ENCODE results near the gene RAB44.
A peak's percentile ranks its signal among the peaks of the same experiment; 100 is the strongest.

Gene RAB44

GRCh38 chr6:36752187-36752885 lies 54.7 kb downstream of the RAB44 start:
- peak overlapping the region; percentile 65 for H3K27ac Mint-ChIP-seq
- DNase-seq: no peak

DNA sequence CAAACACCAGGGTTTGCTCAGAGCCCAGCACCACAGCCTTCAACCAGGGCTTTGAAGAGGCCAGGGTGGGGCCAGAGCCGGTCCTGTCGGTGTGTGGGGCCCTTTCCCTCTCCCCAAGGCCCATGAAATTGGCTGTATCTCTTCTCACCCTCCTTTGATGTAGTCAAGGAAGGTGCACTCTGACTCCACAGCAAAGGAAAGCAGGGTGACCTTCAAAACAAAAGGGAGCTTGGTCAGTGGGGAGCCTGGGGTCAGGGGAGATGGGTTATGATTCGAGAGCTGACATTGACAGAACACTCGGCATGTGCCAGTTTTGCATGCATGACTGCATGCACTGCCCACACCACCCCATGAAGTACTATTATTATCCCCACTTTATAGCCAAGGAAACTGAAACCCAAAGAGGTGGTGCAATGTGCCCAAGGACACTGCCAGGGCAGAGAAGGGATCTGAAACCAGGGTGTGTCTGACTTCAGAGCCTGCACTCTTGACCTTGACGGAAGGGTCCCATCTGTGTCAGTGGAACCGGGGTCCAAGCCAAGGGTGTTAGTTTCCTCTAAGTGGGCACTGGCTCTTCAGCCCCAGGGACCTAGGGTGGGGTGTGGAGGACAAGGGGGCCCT lies 55.4 kb downstream of the RAB44 start:
- Mint-ChIP-seq H3K4me3 (no peak overlapping the region), H3K36me3 (ENCODE audit: low read depth) (peaks cover 1% of the 10 kb centered on the region), H3K4me1 (peaks cover 64% of the 10 kb centered on the region), H3K27me3 (no peaks in the 10 kb centered on the region), H3K9me3 (peaks cover 4% of the 10 kb centered on the region), H3K27ac (peak overlapping the region; percentile 47)
- DNase-seq (peak; percentile 22), ATAC-seq (peak; percentile 14)

More at GRCh38 chr6:36752187-36752885, 54.7 kb downstream of the RAB44 start:
- Mint-ChIP-seq H3K4me3 (no peak overlapping the region), H3K4me1 (peaks cover 58% of the 10 kb centered on the region), H3K36me3 (ENCODE audit: low read depth) (peaks cover 1% of the 10 kb centered on the region), H3K9me3 (peaks cover 4% of the 10 kb centered on the region), H3K27me3 (no peaks in the 10 kb centered on the region)
- ATAC-seq: peak; percentile 45

DNA sequence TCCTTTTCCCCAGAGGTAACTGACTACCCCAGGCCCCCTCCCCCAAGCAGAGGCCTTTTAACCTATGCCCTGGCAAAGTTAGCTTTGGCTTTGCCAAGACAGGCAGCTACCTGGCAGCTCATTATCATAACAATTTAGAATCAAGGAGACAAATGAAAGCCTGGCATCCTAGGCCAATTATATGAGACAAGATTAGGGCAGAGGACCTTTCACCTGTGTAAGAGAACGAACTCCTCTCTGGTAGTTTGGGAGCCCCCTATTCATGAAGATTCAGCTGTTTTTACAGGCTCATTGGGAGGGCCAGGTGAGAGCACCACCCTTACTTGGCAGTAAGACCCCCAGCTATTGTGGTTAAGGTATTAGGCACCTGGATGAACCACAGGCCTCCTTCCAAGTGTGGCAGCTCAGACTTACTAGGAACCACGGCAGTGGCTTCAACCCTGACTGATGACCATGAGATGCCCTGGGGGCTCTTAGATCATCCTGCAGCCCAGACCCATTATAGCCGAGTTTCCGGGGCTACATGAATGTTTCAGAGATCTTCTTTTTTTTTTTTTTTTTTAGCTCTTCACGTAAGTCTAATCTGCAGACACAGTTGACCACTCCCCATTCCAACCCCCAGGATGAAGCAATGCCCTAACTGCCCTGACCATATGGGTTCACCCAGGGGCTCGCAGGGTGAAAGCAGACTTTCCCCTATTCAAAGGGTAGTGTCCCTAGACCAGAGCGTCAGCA lies 56.2 kb downstream of the RAB44 start:
- H3K27ac Mint-ChIP-seq: no peak overlapping the region
- H3K27me3 Mint-ChIP-seq: no peaks in the 10 kb centered on the region
- H3K4me1 Mint-ChIP-seq: peaks cover 69% of the 10 kb centered on the region
- ATAC-seq (no peak), DNase-seq (no peak)
- H3K9me3 Mint-ChIP-seq: peaks cover 4% of the 10 kb centered on the region
- H3K36me3 Mint-ChIP-seq (ENCODE audit: low read depth): peaks cover 1% of the 10 kb centered on the region
- no peak overlapping the region for H3K4me3 Mint-ChIP-seq

DNA sequence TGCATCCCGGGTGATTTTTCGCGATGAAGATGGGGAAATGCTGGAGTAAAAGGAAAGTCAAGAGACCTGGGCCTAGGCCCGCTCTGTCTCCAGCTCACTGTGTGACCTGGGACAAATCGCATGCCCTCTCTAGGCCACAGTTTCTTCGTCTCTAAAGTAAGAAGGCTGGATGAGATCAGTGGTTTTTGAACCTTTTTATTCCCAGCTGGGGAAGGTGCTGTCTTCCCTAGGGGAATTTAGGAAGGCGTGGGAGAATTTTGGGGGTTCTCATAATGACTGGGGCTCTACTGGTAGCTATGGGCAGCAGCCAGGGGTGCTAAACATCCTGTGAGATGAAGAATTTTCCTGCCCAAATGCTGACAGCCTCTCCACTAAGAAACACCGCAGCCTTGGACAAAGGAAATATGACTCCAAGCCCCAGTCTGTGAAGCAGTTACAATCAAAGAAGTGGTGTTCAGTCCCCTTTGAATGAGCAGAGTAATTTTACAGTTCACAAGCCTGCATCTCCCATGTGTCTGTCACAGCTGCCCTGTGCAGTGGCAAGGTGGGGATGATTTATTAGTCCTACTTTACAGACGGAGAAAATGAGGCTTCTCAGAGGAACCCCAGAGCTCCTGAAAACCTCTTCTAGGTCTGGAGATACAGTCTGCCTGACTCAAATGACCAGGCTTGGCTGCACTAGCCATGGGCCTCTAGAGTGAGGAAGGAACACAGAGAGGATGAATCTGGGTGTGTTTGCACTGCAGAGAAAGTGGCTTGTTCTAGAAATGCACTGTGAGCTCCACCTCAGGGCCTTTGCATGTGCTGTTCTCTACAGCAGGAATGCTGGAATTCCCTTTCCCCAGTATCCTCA lies 57.2 kb downstream of the RAB44 start:
- H3K4me1 Mint-ChIP-seq: peaks cover 72% of the 10 kb centered on the region
- peak overlapping the region; percentile 67 for H3K4me3 Mint-ChIP-seq
- no peak for DNase-seq
- no peaks in the 10 kb centered on the region for H3K36me3 Mint-ChIP-seq (ENCODE audit: low read depth)
- H3K9me3 Mint-ChIP-seq: no peaks in the 10 kb centered on the region
- ATAC-seq: no peak
- H3K27me3 Mint-ChIP-seq: no peaks in the 10 kb centered on the region
- H3K27ac Mint-ChIP-seq: peak overlapping the region; percentile 90

- peak overlapping the region; percentile 67 for H3K4me3 Mint-ChIP-seq
- peaks cover 72% of the 10 kb centered on the region for H3K4me1 Mint-ChIP-seq
- no peaks in the 10 kb centered on the region for H3K27me3 Mint-ChIP-seq
- DNase-seq (peak; percentile 71), ATAC-seq (peak; percentile 91)
- H3K9me3 Mint-ChIP-seq: no peaks in the 10 kb centered on the region
- no peaks in the 10 kb centered on the region for H3K36me3 Mint-ChIP-seq (ENCODE audit: low read depth)
- peak overlapping the region; percentile 90 for H3K27ac Mint-ChIP-seq
Measured at GRCh38 chr6:36755435-36756348, 58.1 kb downstream of the RAB44 start.

GRCh38 chr6:36756786-36757185 lies 59.2 kb downstream of the RAB44 start:
- DNase-seq (no peak), ATAC-seq (no peak)
- H3K27ac Mint-ChIP-seq: peak overlapping the region; percentile 90
- peak overlapping the region; percentile 67 for H3K4me3 Mint-ChIP-seq
- H3K9me3 Mint-ChIP-seq: no peaks in the 10 kb centered on the region
- peaks cover 68% of the 10 kb centered on the region for H3K4me1 Mint-ChIP-seq
- no peaks in the 10 kb centered on the region for H3K36me3 Mint-ChIP-seq (ENCODE audit: low read depth)
- H3K27me3 Mint-ChIP-seq: no peaks in the 10 kb centered on the region

DNA sequence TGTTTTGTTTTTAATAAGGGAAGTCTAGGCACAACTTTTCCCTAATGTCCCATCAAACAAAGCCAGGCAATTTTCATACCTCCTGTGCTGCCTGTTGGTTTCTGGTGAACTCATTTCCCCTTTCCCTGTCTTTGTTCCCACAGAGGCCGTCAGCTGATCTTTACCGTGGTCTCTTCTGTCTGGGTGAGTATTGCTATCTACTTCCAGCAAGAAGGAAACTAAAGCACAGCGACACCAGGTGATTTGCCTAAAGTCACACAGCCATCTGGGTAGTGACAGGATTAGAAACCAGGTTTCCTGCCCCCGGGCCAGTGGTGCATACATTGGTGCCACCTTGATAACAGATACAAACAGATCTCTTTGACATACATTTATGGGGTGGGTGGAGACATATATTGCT lies 59.6 kb downstream of the RAB44 start:
- H3K36me3 Mint-ChIP-seq (ENCODE audit: low read depth): no peaks in the 10 kb centered on the region
- no peak for DNase-seq

GRCh38 chr6:36757943-36758508 lies 60.4 kb downstream of the RAB44 start:
- ATAC-seq (no peak), DNase-seq (no peak)
- H3K4me3 Mint-ChIP-seq: no peak overlapping the region
- no peak overlapping the region for H3K27ac Mint-ChIP-seq
- peaks cover 56% of the 10 kb centered on the region for H3K4me1 Mint-ChIP-seq
- no peaks in the 10 kb centered on the region for H3K27me3 Mint-ChIP-seq
- H3K36me3 Mint-ChIP-seq (ENCODE audit: low read depth): no peaks in the 10 kb centered on the region
- no peaks in the 10 kb centered on the region for H3K9me3 Mint-ChIP-seq

More for the DNA sequence above, 59.6 kb downstream of the RAB44 start:
- Mint-ChIP-seq H3K27ac (peak overlapping the region; percentile 32), H3K9me3 (no peaks in the 10 kb centered on the region), H3K27me3 (no peaks in the 10 kb centered on the region), H3K4me3 (peak overlapping the region; percentile 38), H3K4me1 (peaks cover 64% of the 10 kb centered on the region)
- no peak for ATAC-seq

DNA sequence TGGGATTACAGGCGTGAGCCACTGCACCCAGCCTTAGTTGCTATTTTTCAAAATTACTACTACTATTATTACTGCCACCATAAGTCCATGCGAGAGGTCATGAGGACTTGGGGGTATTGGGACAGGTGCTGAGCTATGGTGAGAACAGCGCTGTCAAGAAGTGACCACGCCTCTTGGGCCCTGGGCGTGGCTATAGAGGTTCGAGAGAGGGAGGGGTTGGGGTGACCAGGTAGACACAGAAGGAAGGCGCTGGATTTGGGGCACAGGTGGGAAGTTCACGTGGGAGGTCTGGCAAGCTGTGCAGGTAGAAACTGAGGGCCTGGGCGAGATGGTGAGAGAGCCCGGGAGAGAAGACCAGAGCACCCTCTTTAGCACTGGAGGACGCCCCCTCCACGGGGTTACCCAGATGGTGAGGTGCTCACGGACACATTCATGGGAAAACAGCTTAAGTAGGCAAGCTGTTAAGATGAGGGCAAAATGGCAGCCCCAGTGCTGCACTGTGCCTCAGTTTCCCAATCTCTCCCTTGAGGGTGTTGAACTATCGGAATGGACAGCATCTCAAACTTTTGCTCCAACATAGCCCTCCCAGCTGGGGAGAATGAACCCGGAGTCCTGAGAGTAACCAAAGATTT lies 61.0 kb downstream of the RAB44 start:
- no peaks in the 10 kb centered on the region for H3K27me3 Mint-ChIP-seq
- H3K36me3 Mint-ChIP-seq (ENCODE audit: low read depth): no peaks in the 10 kb centered on the region
- ATAC-seq (no peak), DNase-seq (no peak)
- peaks cover 50% of the 10 kb centered on the region for H3K4me1 Mint-ChIP-seq
- no peak overlapping the region for H3K27ac Mint-ChIP-seq
- no peaks in the 10 kb centered on the region for H3K9me3 Mint-ChIP-seq
- H3K4me3 Mint-ChIP-seq: no peak overlapping the region

DNA sequence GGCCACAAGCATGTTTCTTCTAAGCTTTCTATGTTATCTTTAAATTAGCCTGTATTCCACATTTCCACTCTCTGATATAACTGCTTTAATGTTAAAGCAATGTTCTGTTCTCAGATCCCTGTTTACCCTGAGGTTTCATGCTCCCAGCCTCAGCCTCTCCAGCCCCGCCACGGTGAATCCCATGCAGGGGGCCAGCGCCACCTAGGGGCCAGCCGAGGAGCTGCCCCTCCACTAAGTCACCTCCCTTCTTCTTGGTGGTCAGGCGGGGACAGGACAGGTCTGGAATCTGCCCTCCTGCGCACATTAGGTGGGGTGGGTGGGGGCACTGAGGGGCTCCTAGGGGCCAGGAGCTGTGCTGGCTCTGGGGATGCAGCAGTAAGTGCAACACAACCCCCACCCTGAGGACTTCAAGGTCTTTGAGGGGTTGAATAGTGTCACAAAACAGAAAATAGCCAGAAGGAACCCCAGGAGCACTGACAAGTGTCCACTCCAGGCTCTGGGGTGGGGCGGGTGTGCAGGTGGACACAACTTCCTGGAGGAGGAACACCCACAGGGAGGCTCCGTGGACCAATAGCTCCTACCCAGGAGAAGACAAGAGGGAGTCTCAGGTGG lies 61.6 kb downstream of the RAB44 start:
- Mint-ChIP-seq H3K4me3 (no peak overlapping the region), H3K27ac (no peak overlapping the region)

GRCh38 chr6:36760685-36761435 lies 63.2 kb downstream of the RAB44 start:
- H3K36me3 Mint-ChIP-seq (ENCODE audit: low read depth): no peaks in the 10 kb centered on the region
- H3K27ac Mint-ChIP-seq: no peak overlapping the region
- DNase-seq (no peak), ATAC-seq (no peak)
- H3K27me3 Mint-ChIP-seq: no peaks in the 10 kb centered on the region
- peaks cover 32% of the 10 kb centered on the region for H3K4me1 Mint-ChIP-seq
- no peak overlapping the region for H3K4me3 Mint-ChIP-seq
- no peaks in the 10 kb centered on the region for H3K9me3 Mint-ChIP-seq

More for the DNA sequence above, 61.6 kb downstream of the RAB44 start:
- ATAC-seq (peak; percentile 30), DNase-seq (peak; percentile 88)
- Mint-ChIP-seq H3K9me3 (no peaks in the 10 kb centered on the region), H3K27me3 (no peaks in the 10 kb centered on the region), H3K4me1 (peaks cover 45% of the 10 kb centered on the region), H3K36me3 (ENCODE audit: low read depth) (no peaks in the 10 kb centered on the region)

DNA sequence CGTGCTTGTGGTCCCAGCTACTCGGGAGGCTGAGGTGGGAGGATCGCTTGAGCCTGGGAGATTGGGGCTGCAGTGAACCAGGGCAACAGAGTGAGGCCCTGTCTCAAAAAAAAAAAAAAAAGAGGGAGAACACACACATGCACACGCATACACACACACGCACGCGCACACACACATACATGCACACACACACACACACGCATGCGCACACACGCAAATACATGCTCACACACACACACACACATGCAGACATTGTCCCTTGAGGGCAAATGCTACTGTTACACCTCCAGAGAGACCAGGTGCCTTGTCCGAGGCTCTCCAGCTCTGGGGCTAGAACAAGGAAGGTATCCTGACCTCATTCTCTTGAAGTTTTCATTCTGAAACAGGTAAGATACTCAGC lies 64.5 kb downstream of the RAB44 start:
- no peak for DNase-seq
- no peak overlapping the region for H3K4me3 Mint-ChIP-seq
- no peak overlapping the region for H3K27ac Mint-ChIP-seq
- H3K4me1 Mint-ChIP-seq: peaks cover 24% of the 10 kb centered on the region
- no peaks in the 10 kb centered on the region for H3K27me3 Mint-ChIP-seq
- no peaks in the 10 kb centered on the region for H3K36me3 Mint-ChIP-seq (ENCODE audit: low read depth)
- H3K9me3 Mint-ChIP-seq: no peaks in the 10 kb centered on the region
- ATAC-seq: no peak
